Tibial artery (tissue), 4 donors: ENCODE measurements around the gene MAGI2.

Source experiments
- DNase-seq, 2 donors: peaks; one replicate each; pipeline ENCODE4 v3.0.0-alpha.2; 2019
- H3K27ac ChIP-seq, 2 donors: fragments of 200-600 bp; sonication (generic) in 1 of 2; 1 replicate in 1 of 2; 2 replicates in 1 of 2; pipeline ENCODE4 v1.5.1; 2018 to 2019; ENCODE audit warnings: mild to moderate bottlenecking in 1 of 2
- H3K27me3 ChIP-seq, 2 donors: fragments of 200-600 bp; sonication (generic) in 1 of 2; one replicate each; pipeline versions ENCODE4 v1.5.1 to v1.6.0; 2016 to 2019
- H3K36me3 ChIP-seq, 3 donors: fragments of 200-600 bp; sonication (generic) in 2 of 3; one replicate each; pipeline ENCODE4 v1.5.1; 2016 to 2019; ENCODE audit warnings: mild to moderate bottlenecking in 2 of 3
- H3K4me1 ChIP-seq, 4 donors: fragments of 200-600 bp; sonication (generic) in 2 of 4; 1 replicate in 3 of 4; 2 replicates in 1 of 4; pipeline ENCODE4 v1.5.1; 2016 to 2019
- H3K4me3 ChIP-seq, 2 donors: fragments of 200-600 bp; sonication (generic) in 1 of 2; 1 replicate in 1 of 2; 2 replicates in 1 of 2; pipeline ENCODE4 v1.5.1; 2018 to 2019; ENCODE audit warnings: mild to moderate bottlenecking in 2 of 2
- H3K9me3 ChIP-seq, 3 donors: fragments of 200-600 bp; sonication (generic) in 1 of 3; one replicate each; pipeline ENCODE4 v1.5.1; 2016 to 2019
- CTCF ChIP-seq, 2 experiments: fragments of 200-600 bp in 1 of 2; fragments of 450-650 bp in 1 of 2; IDR thresholded peaks; one replicate each; pipeline ENCODE4 v1.5.1; 2017 to 2019; ENCODE audit warnings: antibody characterized with exemption in 2 of 2, mild to moderate bottlenecking in 1 of 2, moderate library complexity in 1 of 2
- intact Hi-C: fragments of 100-400 bp; cut with DNase I; formaldehyde crosslinking; loops from one replicate; pipeline ENCODE4 v1.15.0; 2023; ENCODE audit warnings: low total_unique reads

MAGI2 gene

GRCh38 chr7:78450706-78451105 is 1002.8 kb downstream of the MAGI2 start:
- DNase-seq, result no peak
- no peak overlapping the region for H3K4me3 ChIP-seq
- no peaks in the 10 kb centered on the region for H3K9me3 ChIP-seq
- H3K4me1 ChIP-seq, result no peaks in the 10 kb centered on the region
- intact Hi-C loops, result no loop called here
- H3K36me3 ChIP-seq, result no peaks in the 10 kb centered on the region
- no peaks in the 10 kb centered on the region for H3K27me3 ChIP-seq
- TF ChIP-seq CTCF (IDR thresholded peaks at IDR 0.05), result no peak
- no peak overlapping the region for H3K27ac ChIP-seq

- Histone ChIP-seq H3K9me3 (no peaks in the 10 kb centered on the region), H3K36me3 (no peaks in the 10 kb centered on the region), H3K27ac (no peak overlapping the region), H3K4me1 (no peaks in the 10 kb centered on the region), H3K4me3 (no peak overlapping the region), H3K27me3 (no peaks in the 10 kb centered on the region)
- no peak for DNase-seq
- TF ChIP-seq CTCF (IDR thresholded peaks at IDR 0.05), result no peak
- intact Hi-C loops, result no loop called here
Observed at GRCh38 chr7:78448911-78449310, 1004.6 kb downstream of the MAGI2 start.

GRCh38 chr7:78444267-78444666 is 1009.2 kb downstream of the MAGI2 start:
- DNase-seq, result no peak
- no peaks in the 10 kb centered on the region for H3K27me3 ChIP-seq
- intact Hi-C loops, result no loop called here
- H3K4me1 ChIP-seq, result peaks cover 0 to 9% (median 0%) of the 10 kb centered on the region in 4 donors
- H3K36me3 ChIP-seq, result no peaks in the 10 kb centered on the region
- no peak for TF ChIP-seq CTCF (IDR thresholded peaks at IDR 0.05)
- H3K27ac ChIP-seq, result no peak overlapping the region
- no peak overlapping the region for H3K4me3 ChIP-seq
- H3K9me3 ChIP-seq, result no peaks in the 10 kb centered on the region

- intact Hi-C loops, result no loop called here
- Histone ChIP-seq H3K27ac (no peak overlapping the region), H3K27me3 (no peaks in the 10 kb centered on the region)
Observed at GRCh38 chr7:78443811-78444210, 1009.7 kb downstream of the MAGI2 start.

GRCh38 chr7:78441737-78442136 is 1011.7 kb downstream of the MAGI2 start:
- Histone ChIP-seq H3K36me3 (no peaks in the 10 kb centered on the region), H3K4me3 (no peak overlapping the region), H3K9me3 (no peaks in the 10 kb centered on the region), H3K4me1 (peaks cover 0 to 34% (median 12%) of the 10 kb centered on the region in 4 donors), H3K27ac (no peak overlapping the region), H3K27me3 (no peaks in the 10 kb centered on the region)
- intact Hi-C loops, result no loop called here
- no peak for DNase-seq
- no peak for TF ChIP-seq CTCF (IDR thresholded peaks at IDR 0.05)

More at GRCh38 chr7:78443811-78444210, 1009.7 kb downstream of the MAGI2 start:
- H3K36me3 ChIP-seq, result no peaks in the 10 kb centered on the region
- no peak for DNase-seq
- H3K4me3 ChIP-seq, result no peak overlapping the region
- no peaks in the 10 kb centered on the region for H3K9me3 ChIP-seq
- no peak for TF ChIP-seq CTCF (IDR thresholded peaks at IDR 0.05)
- H3K4me1 ChIP-seq, result peaks cover 0 to 14% (median 0%) of the 10 kb centered on the region in 4 donors

- Histone ChIP-seq H3K9me3 (no peaks in the 10 kb centered on the region), H3K27ac (peak overlapping the region; percentile 84 to 85), H3K4me1 (peaks cover 4 to 64% (median 30%) of the 10 kb centered on the region in 4 donors), H3K36me3 (no peaks in the 10 kb centered on the region), H3K27me3 (no peaks in the 10 kb centered on the region), H3K4me3 (no peak overlapping the region)
- DNase-seq, result no peak
- intact Hi-C loops, result no loop called here
- no peak for TF ChIP-seq CTCF (IDR thresholded peaks at IDR 0.05)
Observed at GRCh38 chr7:78438433-78438832, 1015.0 kb downstream of the MAGI2 start.
